Thyroid gland (tissue), 4 donors: ENCODE data around the gene SSR2. TPM values are rescaled to one million over a fixed set of nuclear protein-coding genes. Genes with fewer than 3 reads are reported as not detected.

Source experiments
- DNase-seq, 2 donors: peaks; one replicate each; pipeline ENCODE4 v3.0.0-alpha.2; 2019
- H3K27ac ChIP-seq, 3 donors: fragments of 200-600 bp; sonication (generic); 1 replicate in 2 of 3; 2 replicates in 1 of 3; pipeline ENCODE4 v1.5.1; 2016 to 2019; ENCODE audit warnings: mild to moderate bottlenecking in 1 of 3, moderate library complexity in 1 of 3
- H3K27me3 ChIP-seq: fragments of 200-600 bp; sonication (generic); one replicate; pipeline ENCODE4 v1.5.1; 2019
- H3K36me3 ChIP-seq, 2 donors: fragments of 200-600 bp; sonication (generic); one replicate each; pipeline ENCODE4 v1.5.1; 2016 to 2019
- H3K4me1 ChIP-seq, 2 donors: fragments of 200-600 bp; sonication (generic); one replicate each; pipeline ENCODE4 v1.5.1; 2017 to 2019
- H3K4me3 ChIP-seq, 3 donors: fragments of 200-600 bp; sonication (generic); replicated peaks in 1 of 3; 1 replicate in 2 of 3; 2 replicates in 1 of 3; pipeline ENCODE4 v1.5.1; 2016; ENCODE audit warnings: mild to moderate bottlenecking in 1 of 3
- H3K9me3 ChIP-seq: fragments of 200-600 bp; sonication (generic); one replicate; pipeline ENCODE4 v1.5.1; 2017
- CTCF ChIP-seq, 6 experiments: fragments of 200-600 bp in 3 of 6; fragments of 450-650 bp in 3 of 6; sonication (generic) in 3 of 6; IDR thresholded peaks; one replicate each; pipeline ENCODE4 v1.5.1; 2016 to 2019; ENCODE audit warnings: antibody characterized with exemption in 6 of 6, mild to moderate bottlenecking in 2 of 6, inconsistent platforms in 1 of 6, moderate library complexity in 1 of 6
- POLR2A ChIP-seq, 2 donors: fragments of 450-650 bp; IDR thresholded peaks; one replicate each; pipeline ENCODE4 v1.6.1; 2017; ENCODE audit warnings: antibody characterized with exemption in 2 of 2, mild to moderate bottlenecking in 2 of 2, moderate library complexity in 1 of 2
- WGBS, 2 donors: methylation state at CpG; one replicate each; pipeline ENCODE4 v1.1.5; 2017; 5-methylcytosine and 5-hydroxymethylcytosine counted together
- intact Hi-C: fragments of 100-400 bp; cut with DNase I; formaldehyde crosslinking; loops from one replicate; pipeline ENCODE4 v1.15.1; 2023
- total RNA-seq, 4 donors: library from RNA; depleted of rRNA; stranded (reverse); fragments of >200 nt; gene quantifications; one replicate each; pipeline ENCODE4 v1.2.3, GENCODE V29; 2016

Gene SSR2
- total RNA-seq, 4 donors from 2014 or later = 78.6 to 193 (median 130) TPM

- 18 to 29% methylated on average over 12 to 13 of the region's 13 CpGs for WGBS, 2 donors
- no peaks in the 10 kb centered on the region for H3K27me3 ChIP-seq
- H3K4me3 ChIP-seq = peak overlapping the region in 1 of 3 donors; percentile 90
- peaks cover 77 to 83% of the 10 kb centered on the region in 2 donors for H3K4me1 ChIP-seq
- TF ChIP-seq CTCF (IDR thresholded peaks at IDR 0.05) (peak in 2 of 6 experiments; percentile 6 to 8), POLR2A (IDR thresholded peaks at IDR 0.05) (no peak)
- intact Hi-C loops = loop anchor here (5.0 kb wide), 1 partner anchor 32 kb away; the partner anchor contains the start of gene RXFP4
- H3K9me3 ChIP-seq = no peaks in the 10 kb centered on the region
- peak; percentile 60 to 69 for DNase-seq
- H3K36me3 ChIP-seq = no peaks in the 10 kb centered on the region
- peak overlapping the region; percentile 94 to 96 (median 96) for H3K27ac ChIP-seq
Observed at GRCh38 chr1:155974208-155975115, 46.3 kb downstream of the SSR2 start.

- TF ChIP-seq POLR2A (IDR thresholded peaks at IDR 0.05) (no peak), CTCF (IDR thresholded peaks at IDR 0.05) (no peak)
- H3K4me3 ChIP-seq = no peak overlapping the region
- WGBS, 2 donors = 78 to 79% methylated on average over 3 of the region's 3 CpGs
- peak overlapping the region; percentile 94 to 96 (median 96) for H3K27ac ChIP-seq
- intact Hi-C loops = no loop called here
- H3K9me3 ChIP-seq = no peaks in the 10 kb centered on the region
- no peak for DNase-seq
- H3K27me3 ChIP-seq = no peaks in the 10 kb centered on the region
- H3K4me1 ChIP-seq = peaks cover 72 to 83% of the 10 kb centered on the region in 2 donors
- no peaks in the 10 kb centered on the region for H3K36me3 ChIP-seq
Observed at GRCh38 chr1:155973723-155974122, 47.0 kb downstream of the SSR2 start.

GRCh38 chr1:155971910-155972809, 48.6 kb downstream of the SSR2 start:
- WGBS, 2 donors = 63 to 73% methylated on average over 6 to 7 of the region's 9 CpGs

GRCh38 chr1:155970531-155971167, 50.1 kb downstream of the SSR2 start:
- peaks cover 10 to 21% of the 10 kb centered on the region in 2 donors for H3K36me3 ChIP-seq
- H3K4me3 ChIP-seq = no peak overlapping the region
- H3K4me1 ChIP-seq = peaks cover 52 to 86% of the 10 kb centered on the region in 2 donors
- DNase-seq = peak in 1 of 2 donors; percentile 36
- H3K27ac ChIP-seq = peak overlapping the region in 2 of 3 donors; percentile 8 to 42
- TF ChIP-seq POLR2A (IDR thresholded peaks at IDR 0.05) = no peak
- no peak for TF ChIP-seq CTCF (IDR thresholded peaks at IDR 0.05)
- H3K9me3 ChIP-seq = no peaks in the 10 kb centered on the region
- intact Hi-C loops = no loop called here
- no peaks in the 10 kb centered on the region for H3K27me3 ChIP-seq
- WGBS, 2 donors = 49 to 62% methylated on average over 11 of the region's 11 CpGs

More at GRCh38 chr1:155971910-155972809, 48.6 kb downstream of the SSR2 start:
- Histone ChIP-seq H3K9me3 (no peaks in the 10 kb centered on the region), H3K36me3 (peaks cover 0 to 7% of the 10 kb centered on the region in 2 donors), H3K4me1 (peaks cover 66 to 96% of the 10 kb centered on the region in 2 donors), H3K27ac (peak overlapping the region in 2 of 3 donors; percentile 8 to 96), H3K4me3 (no peak overlapping the region), H3K27me3 (no peaks in the 10 kb centered on the region)
- DNase-seq = peak; percentile 28 to 42
- intact Hi-C loops = no loop called here
- TF ChIP-seq POLR2A (IDR thresholded peaks at IDR 0.05) (no peak), CTCF (IDR thresholded peaks at IDR 0.05) (no peak)
